HEK293 (cell line): Measurements from ENCODE around the gene TIAM2.

Experiments
- BCL11A ChIP-seq: fragments of 450-650 bp; formaldehyde crosslinking; IDR thresholded peaks from 2 replicates; pipeline ENCODE4 v1.5.1; 2016; ENCODE audit warnings: low read depth, missing biosample characterization, missing genetic modification characterization
- CTCF ChIP-seq: fragments of 450-650 bp; formaldehyde crosslinking; IDR thresholded peaks from 2 replicates; pipeline ENCODE4 v1.5.1; 2016; ENCODE audit warnings: missing biosample characterization, missing genetic modification characterization
- REST ChIP-seq: fragments of 450-650 bp; formaldehyde crosslinking; IDR thresholded peaks from 2 replicates; pipeline ENCODE4 v1.5.1; 2016; ENCODE audit warnings: missing biosample characterization, missing genetic modification characterization
- SETDB1 ChIP-seq: IDR thresholded peaks from one replicate; pipeline ENCODE4 v1.6.1; 2017; ENCODE audit warnings: mild to moderate bottlenecking, low read length, moderate library complexity, mixed read lengths; ENCODE audit not compliant: insufficient read length
- YY1 ChIP-seq: fragments of 450-650 bp; formaldehyde crosslinking; IDR thresholded peaks from 2 replicates; pipeline ENCODE4 v1.5.1; 2018; ENCODE audit warnings: missing biosample characterization, missing genetic modification characterization
- ZNF302 ChIP-seq: fragments of 450-650 bp; formaldehyde crosslinking; IDR thresholded peaks from 2 replicates; pipeline ENCODE4 v1.5.1; 2016; ENCODE audit warnings: missing biosample characterization, missing genetic modification characterization, low read depth
- ZNF394 ChIP-seq: fragments of 450-650 bp; formaldehyde crosslinking; IDR thresholded peaks from 2 replicates; pipeline ENCODE4 v1.5.1; 2016; ENCODE audit warnings: missing biosample characterization, missing genetic modification characterization, mild to moderate bottlenecking, moderate library complexity, borderline replicate concordance
- ZNF426 ChIP-seq: fragments of 450-650 bp; formaldehyde crosslinking; IDR thresholded peaks from 2 replicates; pipeline ENCODE4 v1.5.1; 2017; ENCODE audit warnings: missing biosample characterization, missing genetic modification characterization, mild to moderate bottlenecking, inconsistent platforms, moderate library complexity
- ZNF518A ChIP-seq: fragments of 450-650 bp; formaldehyde crosslinking; conservative IDR thresholded peaks from 2 replicates; pipeline ENCODE4 v1.5.1; 2016; ENCODE audit warnings: low read depth, missing biosample characterization, missing genetic modification characterization
- ZNF548 ChIP-seq: fragments of 450-650 bp; formaldehyde crosslinking; IDR thresholded peaks from 2 replicates; pipeline ENCODE4 v1.5.1; 2016; ENCODE audit warnings: missing biosample characterization, missing genetic modification characterization
- ZNF549 ChIP-seq: fragments of 450-650 bp; IDR thresholded peaks from 2 replicates; pipeline ENCODE4 v1.5.1; 2018; ENCODE audit warnings: missing biosample characterization, missing genetic modification characterization, mild to moderate bottlenecking, inconsistent platforms, moderate library complexity
- ZNF585B ChIP-seq: fragments of 450-650 bp; formaldehyde crosslinking; IDR thresholded peaks from 2 replicates; pipeline ENCODE4 v1.5.1; 2016; ENCODE audit warnings: missing biosample characterization, missing genetic modification characterization
- ZNF747 ChIP-seq: fragments of 450-650 bp; formaldehyde crosslinking; IDR thresholded peaks from 2 replicates; pipeline ENCODE4 v1.5.1; 2016; ENCODE audit warnings: missing biosample characterization, missing genetic modification characterization
- ZSCAN4 ChIP-seq: fragments of 450-650 bp; formaldehyde crosslinking; IDR thresholded peaks from 2 replicates; pipeline ENCODE4 v1.5.1; 2017; ENCODE audit warnings: missing biosample characterization, missing genetic modification characterization

GRCh38 chr6:155240905-155241600, 245.9 kb downstream of the TIAM2 start:
- TF ChIP-seq SETDB1 (no peak), CTCF (tag by site-specific recombination) (no peak), ZNF394 (no peak), BCL11A (tag by site-specific recombination) (no peak), ZNF549 (no peak), ZNF426 (tag by site-specific recombination) (no peak), YY1 (tag by site-specific recombination) (no peak), ZSCAN4 (tag by site-specific recombination) (no peak), ZNF747 (no peak), ZNF518A (tag by site-specific recombination) (no peak), ZNF585B (tag by site-specific recombination) (no peak), REST (tag by site-specific recombination) (no peak), ZNF548 (tag by site-specific recombination) (no peak), ZNF302 (tag by site-specific recombination) (no peak)
